GM12801 (cell line): ENCODE results near the gene TRPC5OS.

ENCODE experiments used
- TF ChIP-seq, protein P1 (sequence below): IDR thresholded peaks from one replicate; pipeline ENCODE4 v1.5.1; 2011; ENCODE audit warnings: control low read depth; ENCODE audit not compliant: insufficient read length; ENCODE audit errors: extremely low read depth

Gene TRPC5OS

DNA sequence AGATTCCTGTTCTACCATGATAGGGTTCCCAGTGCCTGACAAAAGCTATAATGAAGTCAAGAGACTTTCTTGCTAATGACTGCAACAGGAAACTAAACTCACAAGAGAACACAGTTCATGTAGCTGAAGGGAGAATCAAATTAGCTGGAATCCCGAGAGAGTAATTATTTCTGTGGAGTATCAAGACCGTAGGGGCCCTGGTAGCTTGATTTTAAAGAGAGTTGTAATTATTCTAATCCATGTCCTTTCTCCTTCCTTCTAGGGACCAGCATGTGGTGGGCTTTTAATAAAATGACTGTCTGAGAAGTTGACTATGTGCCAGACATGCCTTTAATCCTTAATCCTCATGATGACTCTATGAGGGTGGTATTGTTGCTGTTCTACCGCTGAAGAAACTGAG, 1.7 kb upstream of the TRPC5OS start:
- TF ChIP-seq, protein P1, sequence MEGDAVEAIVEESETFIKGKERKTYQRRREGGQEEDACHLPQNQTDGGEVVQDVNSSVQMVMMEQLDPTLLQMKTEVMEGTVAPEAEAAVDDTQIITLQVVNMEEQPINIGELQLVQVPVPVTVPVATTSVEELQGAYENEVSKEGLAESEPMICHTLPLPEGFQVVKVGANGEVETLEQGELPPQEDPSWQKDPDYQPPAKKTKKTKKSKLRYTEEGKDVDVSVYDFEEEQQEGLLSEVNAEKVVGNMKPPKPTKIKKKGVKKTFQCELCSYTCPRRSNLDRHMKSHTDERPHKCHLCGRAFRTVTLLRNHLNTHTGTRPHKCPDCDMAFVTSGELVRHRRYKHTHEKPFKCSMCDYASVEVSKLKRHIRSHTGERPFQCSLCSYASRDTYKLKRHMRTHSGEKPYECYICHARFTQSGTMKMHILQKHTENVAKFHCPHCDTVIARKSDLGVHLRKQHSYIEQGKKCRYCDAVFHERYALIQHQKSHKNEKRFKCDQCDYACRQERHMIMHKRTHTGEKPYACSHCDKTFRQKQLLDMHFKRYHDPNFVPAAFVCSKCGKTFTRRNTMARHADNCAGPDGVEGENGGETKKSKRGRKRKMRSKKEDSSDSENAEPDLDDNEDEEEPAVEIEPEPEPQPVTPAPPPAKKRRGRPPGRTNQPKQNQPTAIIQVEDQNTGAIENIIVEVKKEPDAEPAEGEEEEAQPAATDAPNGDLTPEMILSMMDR: no peak

DNA sequence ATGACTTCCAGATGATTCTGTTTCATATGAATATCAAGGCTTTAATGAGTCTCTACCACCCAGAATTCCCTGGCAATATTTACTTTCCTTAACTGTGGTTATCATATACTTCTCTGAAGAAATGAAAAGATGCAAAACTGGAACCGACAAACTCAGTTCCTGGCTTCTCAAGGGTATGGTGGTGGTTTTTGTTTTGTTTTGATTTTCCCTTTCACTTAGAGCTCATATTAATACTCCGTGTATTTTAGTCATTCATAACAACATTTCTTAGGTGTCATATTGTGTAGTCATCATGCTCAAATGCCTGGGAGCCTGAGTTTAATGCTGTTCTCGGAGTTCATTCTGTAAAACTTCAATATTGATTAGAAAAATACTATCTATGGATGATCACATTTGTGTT, 665 bp downstream of the TRPC5OS start:
- TF ChIP-seq, protein P1: no peak

DNA sequence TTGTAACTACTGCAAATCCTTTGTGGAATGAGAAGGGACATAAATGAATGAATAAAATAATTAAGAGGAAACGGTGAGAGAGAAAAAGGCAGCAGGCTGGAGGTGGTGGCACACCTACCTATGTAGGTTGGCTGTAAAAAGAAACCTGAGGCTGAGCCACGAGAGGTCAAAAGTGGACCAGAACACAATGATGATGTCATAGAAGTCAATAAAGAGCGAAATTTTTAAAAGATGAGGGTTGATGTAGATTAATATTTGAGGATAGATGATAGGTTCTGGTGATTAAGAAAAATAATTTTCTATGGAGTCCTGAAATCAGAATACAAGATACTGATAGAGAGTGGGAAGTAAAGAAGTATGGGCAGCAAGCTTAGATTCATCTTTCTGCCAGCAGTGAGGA, 1.7 kb downstream of the TRPC5OS start:
- TF ChIP-seq, protein P1: no peak

DNA sequence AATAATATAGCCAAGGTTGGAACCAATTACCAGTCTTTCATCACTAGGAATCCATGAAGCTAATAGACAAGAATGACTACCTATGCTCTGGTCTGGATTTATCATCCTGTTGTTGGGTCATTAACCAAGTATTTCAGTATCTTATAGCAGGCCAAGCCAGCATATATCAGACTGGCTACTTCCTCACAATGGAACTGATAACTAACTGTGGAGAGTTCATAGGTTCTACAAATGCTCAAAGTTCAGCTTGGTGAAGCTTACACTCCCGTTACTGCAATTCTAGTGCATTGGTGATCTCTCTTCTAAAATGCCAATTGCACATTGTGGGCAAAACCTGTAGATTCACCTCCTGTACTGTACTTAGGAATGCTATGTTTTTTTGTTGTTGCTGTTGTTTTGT, 4.8 kb downstream of the TRPC5OS start:
- TF ChIP-seq, protein P1: no peak

DNA sequence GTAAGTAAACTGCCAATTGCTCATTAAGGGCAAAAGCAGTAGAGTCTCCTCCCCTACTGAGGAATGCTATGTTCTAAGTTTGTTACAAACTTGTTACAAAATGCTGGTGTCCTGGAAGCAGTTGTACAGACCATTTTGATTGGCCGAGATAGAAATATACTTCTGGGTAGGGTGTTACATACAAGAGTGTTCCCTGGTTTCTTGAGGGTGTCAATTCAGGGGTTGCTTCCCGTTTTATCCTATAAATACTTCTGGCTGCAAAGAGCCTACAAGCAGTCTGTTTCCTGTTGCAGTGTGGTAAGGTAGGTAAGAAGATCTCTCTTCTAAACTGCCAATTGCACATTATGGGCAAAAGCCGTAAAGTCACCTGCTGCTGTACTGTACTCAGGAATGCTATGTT, 5.7 kb downstream of the TRPC5OS start:
- TF ChIP-seq, protein P1: no peak

DNA sequence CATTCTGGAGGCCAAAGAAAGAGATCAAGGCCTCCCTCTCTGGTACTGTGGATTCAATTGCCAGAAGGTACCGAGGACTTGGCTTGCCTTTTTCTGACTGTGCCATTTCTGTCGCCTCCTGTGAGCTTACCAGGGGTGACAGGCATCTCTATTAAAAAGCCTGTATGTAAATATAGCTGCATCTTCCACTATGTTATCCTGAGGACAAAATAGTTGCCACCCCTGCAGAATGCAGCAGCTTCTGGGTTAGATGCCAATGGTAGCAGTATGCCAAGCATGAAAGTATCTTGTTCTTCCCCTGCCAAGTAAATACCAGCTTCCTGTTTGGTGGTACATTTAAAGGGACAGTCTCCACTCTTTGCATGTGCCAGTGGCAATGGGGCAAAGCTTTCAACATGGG, 10.7 kb downstream of the TRPC5OS start:
- TF ChIP-seq, protein P1: no peak

DNA sequence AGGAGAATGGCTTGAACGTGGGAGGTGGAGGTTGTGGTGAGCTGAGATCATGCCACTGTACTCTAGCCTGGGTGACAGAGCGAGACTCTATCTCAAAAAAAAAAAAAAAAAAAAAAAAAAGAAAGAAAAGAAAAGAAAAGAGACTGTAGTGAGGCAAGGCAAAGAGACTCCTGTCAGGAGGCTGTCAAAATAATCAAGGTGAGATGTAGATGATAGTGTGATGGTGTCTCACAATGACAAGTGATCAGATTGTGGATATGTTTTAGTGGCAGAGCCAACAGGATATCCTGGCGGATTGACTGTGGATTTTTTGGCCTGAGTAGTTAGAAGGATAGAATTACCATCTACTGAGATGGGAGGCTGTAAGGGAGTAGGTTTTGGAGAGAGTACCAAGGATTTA, 12.6 kb downstream of the TRPC5OS start:
- TF ChIP-seq, protein P1: no peak

DNA sequence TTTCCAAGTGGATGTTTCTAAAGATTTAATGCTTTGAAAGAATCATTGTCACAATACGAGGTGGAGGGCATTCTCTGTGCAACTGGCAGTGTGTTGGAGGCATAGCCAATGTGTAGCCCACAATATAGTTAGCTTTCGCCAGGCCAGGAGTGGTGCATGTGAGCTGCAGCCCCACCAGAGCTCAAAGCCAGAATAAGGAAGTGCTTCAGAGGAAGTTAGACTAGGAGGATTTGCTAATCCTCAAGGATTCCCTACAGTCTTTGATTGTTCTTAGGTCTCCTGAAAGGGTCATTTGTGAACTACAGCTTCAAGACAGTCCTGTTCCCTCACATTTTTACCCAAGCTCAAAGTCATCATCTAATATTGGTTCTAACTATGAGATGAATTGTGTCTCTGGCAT, 16.4 kb downstream of the TRPC5OS start:
- TF ChIP-seq, protein P1: no peak
